Astrocyte (in vitro differentiated cells and primary cell): ENCODE results near the gene SAP30L.

Source experiments
- EZH2 ChIP-seq: IDR thresholded peaks from 2 replicates; pipeline ENCODE4 v1.6.1; 2012; ENCODE audit warnings: mild to moderate bottlenecking, low read length, inconsistent platforms; ENCODE audit not compliant: insufficient read depth
- TF ChIP-seq, protein P1 (sequence below): IDR thresholded peaks from 2 replicates; pipeline ENCODE4 v1.5.1; 2011; ENCODE audit warnings: low read depth, mild to moderate bottlenecking, inconsistent platforms, low read length, moderate library complexity; ENCODE audit not compliant: insufficient read depth

GRCh38 chr5:154477382-154478223 lies 31.8 kb downstream of the SAP30L start:
- TF ChIP-seq, protein P1, sequence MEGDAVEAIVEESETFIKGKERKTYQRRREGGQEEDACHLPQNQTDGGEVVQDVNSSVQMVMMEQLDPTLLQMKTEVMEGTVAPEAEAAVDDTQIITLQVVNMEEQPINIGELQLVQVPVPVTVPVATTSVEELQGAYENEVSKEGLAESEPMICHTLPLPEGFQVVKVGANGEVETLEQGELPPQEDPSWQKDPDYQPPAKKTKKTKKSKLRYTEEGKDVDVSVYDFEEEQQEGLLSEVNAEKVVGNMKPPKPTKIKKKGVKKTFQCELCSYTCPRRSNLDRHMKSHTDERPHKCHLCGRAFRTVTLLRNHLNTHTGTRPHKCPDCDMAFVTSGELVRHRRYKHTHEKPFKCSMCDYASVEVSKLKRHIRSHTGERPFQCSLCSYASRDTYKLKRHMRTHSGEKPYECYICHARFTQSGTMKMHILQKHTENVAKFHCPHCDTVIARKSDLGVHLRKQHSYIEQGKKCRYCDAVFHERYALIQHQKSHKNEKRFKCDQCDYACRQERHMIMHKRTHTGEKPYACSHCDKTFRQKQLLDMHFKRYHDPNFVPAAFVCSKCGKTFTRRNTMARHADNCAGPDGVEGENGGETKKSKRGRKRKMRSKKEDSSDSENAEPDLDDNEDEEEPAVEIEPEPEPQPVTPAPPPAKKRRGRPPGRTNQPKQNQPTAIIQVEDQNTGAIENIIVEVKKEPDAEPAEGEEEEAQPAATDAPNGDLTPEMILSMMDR = no peak
- TF ChIP-seq EZH2 = peak; percentile 98
